ENCODE results near the gene GFRA1. TPM values are rescaled to one million over a fixed set of nuclear protein-coding genes. Genes with fewer than 3 reads are reported as not detected.

Gene GFRA1
- total RNA-seq, 2 donors from 2014 or later, result not detected

DNA sequence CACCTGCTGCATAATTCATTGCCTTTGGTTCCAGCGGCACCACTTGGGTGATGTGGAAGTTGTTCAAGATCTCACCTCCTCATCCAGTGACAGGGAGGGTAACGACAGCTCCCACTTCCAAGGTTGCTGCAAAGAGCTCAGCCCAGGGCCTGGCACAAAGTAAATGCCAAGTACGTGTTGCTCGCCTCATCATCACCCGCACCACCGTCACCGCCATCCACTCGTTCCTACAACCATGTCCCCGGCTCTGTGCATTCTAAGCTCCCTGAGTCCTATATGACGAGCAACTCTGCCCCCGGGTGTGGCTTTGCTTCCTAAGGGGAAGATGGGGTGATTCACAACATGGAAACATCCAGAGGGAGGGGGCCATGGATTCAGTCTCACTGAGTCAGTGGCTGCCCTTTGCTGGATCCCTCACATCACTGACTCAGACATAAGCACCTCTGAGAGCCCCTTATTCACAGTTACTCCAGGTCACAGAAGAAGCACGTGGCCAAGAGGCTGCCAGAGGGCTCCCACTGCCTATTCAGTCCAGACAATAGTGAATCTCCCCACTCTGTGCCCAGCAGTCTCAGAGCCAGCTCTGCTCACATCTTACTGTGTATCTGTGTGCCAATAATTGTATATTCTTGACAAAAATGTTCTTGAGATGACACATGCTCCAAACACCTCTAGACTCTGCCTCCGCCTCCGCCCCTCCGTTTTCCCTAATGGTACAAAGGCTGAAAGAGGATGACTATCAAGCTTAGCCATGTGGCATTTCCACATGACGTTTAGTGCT, 159.1 kb downstream of the GFRA1 start:
- H3K9me3 Mint-ChIP-seq, result no peaks in the 10 kb centered on the region
- no peaks in the 10 kb centered on the region for H3K36me3 Mint-ChIP-seq (ENCODE audit: insufficient read depth in 2 of 2)
- H3K27me3 Mint-ChIP-seq (ENCODE audit: low read depth), result no peaks in the 10 kb centered on the region
- no peak for ATAC-seq (replicated peaks in 1 of 2)
- DNase-seq, result no peak
- no peak overlapping the region for H3K4me3 Mint-ChIP-seq
- no peaks in the 10 kb centered on the region for H3K4me1 Mint-ChIP-seq (ENCODE audit: low read depth)
- no peak overlapping the region for H3K27ac Mint-ChIP-seq

DNA sequence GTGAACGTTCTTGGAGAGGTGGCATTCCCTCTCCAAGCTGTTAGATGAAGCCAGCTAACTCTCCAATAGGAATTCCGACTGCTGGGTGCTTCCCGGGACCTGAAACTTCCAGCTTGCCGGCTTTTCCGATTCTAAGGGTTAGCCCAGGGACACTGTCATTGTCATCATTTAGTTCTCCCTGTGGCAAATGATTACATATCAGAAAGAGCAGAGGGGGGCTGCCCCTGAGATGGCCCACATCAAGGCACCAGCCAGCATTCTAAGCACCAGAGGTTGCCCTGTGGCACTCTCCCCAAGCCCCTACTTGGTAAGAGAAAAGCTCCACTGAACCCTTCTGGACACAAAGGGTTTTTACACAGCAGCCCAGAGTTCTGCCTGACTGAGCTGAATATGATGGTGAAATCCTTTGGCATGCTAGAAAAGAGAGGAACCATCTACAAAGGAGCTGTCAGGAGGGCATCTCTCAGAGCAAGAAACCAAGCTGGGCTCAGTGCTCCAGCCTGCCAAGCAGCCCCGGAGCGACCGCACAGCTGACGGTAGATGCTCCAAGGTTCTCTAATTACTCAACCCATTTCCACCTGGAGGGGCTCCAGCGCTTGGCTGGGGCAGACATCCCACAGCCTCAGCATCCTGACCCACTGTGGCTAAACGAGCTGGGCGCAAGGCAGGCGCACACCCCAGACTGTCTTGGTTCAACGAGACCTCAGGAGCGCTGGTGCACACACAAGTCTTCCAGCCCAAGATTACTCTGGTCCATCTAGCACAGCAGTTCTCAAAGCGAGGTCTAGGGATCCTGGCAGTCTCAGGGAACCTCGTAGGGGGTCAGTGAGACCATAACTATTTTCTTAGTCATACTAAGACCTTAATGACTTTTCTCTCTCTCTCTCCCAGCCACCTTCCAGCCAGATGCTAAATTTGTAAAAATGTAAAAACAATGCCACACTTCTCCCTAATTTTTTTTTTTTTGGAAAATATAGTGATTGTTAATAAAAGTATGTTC, 160.5 kb downstream of the GFRA1 start:
- Mint-ChIP-seq H3K36me3 (ENCODE audit: insufficient read depth in 2 of 2) (no peaks in the 10 kb centered on the region), H3K27ac (no peak overlapping the region), H3K4me3 (no peak overlapping the region), H3K4me1 (ENCODE audit: low read depth) (no peaks in the 10 kb centered on the region), H3K9me3 (peaks cover 0 to 5% of the 10 kb centered on the region in 2 donors), H3K27me3 (ENCODE audit: low read depth) (no peaks in the 10 kb centered on the region)
- DNase-seq (no peak), ATAC-seq (replicated peaks in 1 of 2) (no peak)

DNA sequence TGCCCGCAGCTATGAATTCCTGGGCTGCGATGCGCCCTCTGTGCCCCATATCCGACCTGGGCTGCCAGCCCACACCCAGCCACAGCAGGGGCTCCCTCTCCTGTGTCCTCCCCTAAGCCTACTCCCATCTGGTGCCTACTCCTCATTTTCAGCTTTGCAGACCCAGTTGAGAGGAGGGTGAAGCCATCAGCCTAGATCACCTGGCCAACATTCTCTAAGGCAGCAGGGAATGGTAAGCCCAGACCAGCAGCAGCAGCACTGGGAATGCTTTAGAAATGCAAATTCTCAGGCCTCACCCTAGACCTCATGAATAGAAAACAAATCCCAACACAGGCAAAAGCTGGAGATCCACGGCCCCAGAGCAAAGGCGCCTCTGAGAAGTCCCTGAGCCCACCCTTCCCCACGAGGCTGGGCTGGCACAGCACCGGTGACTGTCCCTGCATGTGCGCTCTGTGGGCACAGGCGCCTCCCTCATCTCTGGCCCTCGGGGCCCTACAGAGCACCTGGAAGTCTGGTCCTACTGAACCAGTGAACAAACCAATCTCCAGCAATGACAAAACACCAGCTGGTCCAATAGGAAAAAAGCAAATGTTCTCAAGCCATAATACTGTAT, 161.4 kb downstream of the GFRA1 start:
- Mint-ChIP-seq H3K9me3 (peaks cover 0 to 5% of the 10 kb centered on the region in 2 donors), H3K4me1 (ENCODE audit: low read depth) (no peaks in the 10 kb centered on the region), H3K27ac (no peak overlapping the region), H3K36me3 (ENCODE audit: insufficient read depth in 2 of 2) (no peaks in the 10 kb centered on the region), H3K27me3 (ENCODE audit: low read depth) (no peaks in the 10 kb centered on the region), H3K4me3 (no peak overlapping the region)
- ATAC-seq (replicated peaks in 1 of 2) (no peak), DNase-seq (no peak)

DNA sequence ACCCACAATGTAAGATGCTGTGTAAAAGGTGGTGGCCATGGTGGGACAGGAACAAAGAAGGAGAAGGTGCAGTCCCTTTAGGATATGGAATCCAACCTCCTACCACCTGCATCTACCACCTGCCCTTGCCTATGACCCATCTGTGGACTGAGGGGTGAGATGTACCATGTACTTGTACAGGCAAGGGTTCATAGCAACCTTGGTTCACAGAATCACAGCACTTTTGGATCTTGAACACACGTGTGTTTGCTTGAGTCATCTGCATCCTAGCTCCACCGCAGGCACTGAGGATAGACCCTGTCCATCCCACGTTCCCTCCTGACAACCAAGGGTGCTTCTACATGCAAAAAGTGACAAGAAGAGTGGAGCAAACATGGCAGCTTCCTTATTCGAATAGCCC, 162.3 kb downstream of the GFRA1 start:
- Mint-ChIP-seq H3K27ac (no peak overlapping the region), H3K4me1 (ENCODE audit: low read depth) (no peaks in the 10 kb centered on the region), H3K36me3 (ENCODE audit: insufficient read depth in 2 of 2) (no peaks in the 10 kb centered on the region), H3K27me3 (ENCODE audit: low read depth) (no peaks in the 10 kb centered on the region), H3K9me3 (peaks cover 0 to 5% of the 10 kb centered on the region in 2 donors), H3K4me3 (no peak overlapping the region)
- ATAC-seq (replicated peaks in 1 of 2) (no peak), DNase-seq (no peak)

DNA sequence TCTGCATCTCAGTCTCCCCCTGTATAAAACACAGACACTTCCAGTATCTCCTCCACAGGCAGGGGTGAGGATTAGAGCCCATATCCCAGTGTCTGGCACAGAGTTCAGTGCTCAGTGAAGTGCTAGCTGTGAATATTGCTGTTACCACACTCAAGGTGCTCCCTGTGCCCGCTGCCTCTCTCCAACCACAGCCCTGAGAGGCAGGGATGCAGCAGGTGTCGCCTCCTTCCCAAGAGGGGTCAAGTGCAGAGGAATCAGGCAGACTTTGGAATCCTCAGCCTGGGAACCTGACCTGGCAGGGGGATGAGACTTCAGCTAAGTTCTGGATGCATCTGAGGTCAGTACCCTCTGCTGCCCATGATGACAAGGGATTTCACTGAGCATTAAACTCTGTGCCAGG, 163.1 kb downstream of the GFRA1 start:
- Mint-ChIP-seq H3K4me3 (no peak overlapping the region), H3K27me3 (ENCODE audit: low read depth) (no peaks in the 10 kb centered on the region), H3K9me3 (peaks cover 0 to 5% of the 10 kb centered on the region in 2 donors), H3K36me3 (ENCODE audit: insufficient read depth in 2 of 2) (peaks cover 0 to 1% of the 10 kb centered on the region in 2 donors), H3K27ac (no peak overlapping the region), H3K4me1 (ENCODE audit: low read depth) (no peaks in the 10 kb centered on the region)
- DNase-seq (no peak), ATAC-seq (replicated peaks in 1 of 2) (no peak)

DNA sequence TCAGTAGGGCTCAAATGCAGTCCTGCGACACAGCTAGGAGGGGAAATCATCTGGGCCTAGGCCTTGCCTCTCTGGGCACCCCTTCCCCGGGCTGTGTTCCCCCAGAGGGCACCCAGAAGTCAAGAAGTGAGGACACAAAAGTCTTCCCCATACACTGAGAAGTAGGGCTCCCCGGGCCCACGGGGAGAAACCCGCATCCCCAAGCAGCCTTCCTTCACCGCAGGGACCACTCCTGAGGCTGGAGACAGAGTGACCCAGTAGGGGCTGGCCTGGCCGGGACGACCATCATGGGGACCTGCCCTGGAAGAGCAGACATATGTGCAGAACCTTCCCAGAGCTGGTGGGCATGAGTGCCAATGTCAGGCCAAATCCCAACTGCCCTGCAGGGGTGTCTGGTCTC, 163.5 kb downstream of the GFRA1 start:
- no peak for ATAC-seq (replicated peaks in 1 of 2)
- no peaks in the 10 kb centered on the region for H3K4me1 Mint-ChIP-seq (ENCODE audit: low read depth)
- H3K9me3 Mint-ChIP-seq, result peaks cover 0 to 6% of the 10 kb centered on the region in 2 donors
- no peak overlapping the region for H3K27ac Mint-ChIP-seq
- H3K36me3 Mint-ChIP-seq (ENCODE audit: insufficient read depth in 2 of 2), result peaks cover 0 to 1% of the 10 kb centered on the region in 2 donors
- H3K27me3 Mint-ChIP-seq (ENCODE audit: low read depth), result no peaks in the 10 kb centered on the region
- DNase-seq, result no peak
- no peak overlapping the region for H3K4me3 Mint-ChIP-seq

DNA sequence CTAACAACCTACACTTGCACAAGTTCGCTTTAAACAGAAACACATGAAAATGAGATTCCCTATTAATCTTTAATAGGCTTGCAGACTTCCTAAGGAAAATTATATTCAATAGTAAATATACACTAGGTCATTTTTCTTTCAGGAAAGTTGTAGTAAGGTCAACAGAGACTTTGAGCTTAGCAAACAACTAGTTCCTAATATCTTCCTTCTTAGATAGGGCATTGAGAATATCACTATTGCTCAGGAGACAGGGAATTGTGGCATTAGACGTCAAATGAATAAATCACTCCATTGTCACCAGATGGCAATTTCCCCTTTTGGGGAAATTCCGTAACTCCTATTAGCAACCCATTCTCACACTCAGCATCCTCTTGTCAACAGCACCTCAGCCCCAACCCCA, 164.9 kb downstream of the GFRA1 start:
- Mint-ChIP-seq H3K27me3 (ENCODE audit: low read depth) (no peaks in the 10 kb centered on the region), H3K9me3 (peaks cover 0 to 6% of the 10 kb centered on the region in 2 donors), H3K27ac (no peak overlapping the region), H3K4me3 (no peak overlapping the region), H3K36me3 (ENCODE audit: insufficient read depth in 2 of 2) (peaks cover 0 to 1% of the 10 kb centered on the region in 2 donors), H3K4me1 (ENCODE audit: low read depth) (no peaks in the 10 kb centered on the region)
- ATAC-seq (replicated peaks in 1 of 2), result no peak
- no peak for DNase-seq

DNA sequence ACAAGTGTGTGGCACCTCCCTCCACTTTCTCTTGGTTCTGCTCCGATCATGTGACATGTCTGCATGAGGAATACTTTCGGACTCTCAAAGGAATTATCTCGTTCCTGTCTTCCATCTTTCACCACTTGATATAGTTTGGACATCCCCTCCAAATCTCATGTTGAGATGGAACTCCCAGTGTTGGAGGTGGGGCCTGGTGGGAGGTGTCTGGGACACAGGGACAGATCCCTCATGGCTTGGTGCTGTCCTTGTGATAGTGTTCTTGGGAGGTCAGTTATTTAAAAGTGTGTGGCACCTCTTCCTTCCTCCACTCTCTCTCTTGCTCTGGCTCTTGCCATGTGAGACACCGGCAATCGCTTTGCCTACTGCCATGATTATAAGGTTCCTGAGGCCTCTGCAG, 166.4 kb downstream of the GFRA1 start:
- Mint-ChIP-seq H3K4me3 (no peak overlapping the region), H3K4me1 (ENCODE audit: low read depth) (no peaks in the 10 kb centered on the region), H3K36me3 (ENCODE audit: insufficient read depth in 2 of 2) (peaks cover 0 to 1% of the 10 kb centered on the region in 2 donors), H3K27ac (no peak overlapping the region), H3K27me3 (ENCODE audit: low read depth) (no peaks in the 10 kb centered on the region), H3K9me3 (peaks cover 4 to 9% of the 10 kb centered on the region in 2 donors)
- DNase-seq (no peak), ATAC-seq (replicated peaks in 1 of 2) (no peak)

DNA sequence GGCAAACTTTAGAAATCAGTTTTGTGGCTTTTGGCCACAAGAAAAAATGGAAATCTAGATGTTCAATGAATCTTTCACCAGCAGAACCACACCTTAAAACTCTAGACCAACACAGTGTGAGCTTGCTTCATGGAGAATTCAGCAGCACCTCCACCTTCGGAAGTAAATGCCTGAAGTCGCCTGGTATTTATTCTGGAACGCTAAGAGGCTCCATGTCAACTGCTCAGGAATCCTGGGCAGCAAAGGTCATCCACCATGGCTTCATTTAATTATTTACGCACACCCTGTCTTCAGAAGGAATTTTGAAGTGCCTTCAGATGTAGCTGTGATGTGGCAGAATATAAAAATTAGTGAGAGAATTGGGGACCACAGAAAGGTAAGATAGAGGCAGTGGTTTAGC, 167.7 kb downstream of the GFRA1 start:
- Mint-ChIP-seq H3K36me3 (ENCODE audit: insufficient read depth in 2 of 2) (peaks cover 0 to 1% of the 10 kb centered on the region in 2 donors), H3K4me3 (no peak overlapping the region), H3K4me1 (ENCODE audit: low read depth) (no peaks in the 10 kb centered on the region), H3K27me3 (ENCODE audit: low read depth) (no peaks in the 10 kb centered on the region), H3K9me3 (peaks cover 4 to 12% of the 10 kb centered on the region in 2 donors), H3K27ac (no peak overlapping the region)
- ATAC-seq (replicated peaks in 1 of 2) (no peak), DNase-seq (no peak)

DNA sequence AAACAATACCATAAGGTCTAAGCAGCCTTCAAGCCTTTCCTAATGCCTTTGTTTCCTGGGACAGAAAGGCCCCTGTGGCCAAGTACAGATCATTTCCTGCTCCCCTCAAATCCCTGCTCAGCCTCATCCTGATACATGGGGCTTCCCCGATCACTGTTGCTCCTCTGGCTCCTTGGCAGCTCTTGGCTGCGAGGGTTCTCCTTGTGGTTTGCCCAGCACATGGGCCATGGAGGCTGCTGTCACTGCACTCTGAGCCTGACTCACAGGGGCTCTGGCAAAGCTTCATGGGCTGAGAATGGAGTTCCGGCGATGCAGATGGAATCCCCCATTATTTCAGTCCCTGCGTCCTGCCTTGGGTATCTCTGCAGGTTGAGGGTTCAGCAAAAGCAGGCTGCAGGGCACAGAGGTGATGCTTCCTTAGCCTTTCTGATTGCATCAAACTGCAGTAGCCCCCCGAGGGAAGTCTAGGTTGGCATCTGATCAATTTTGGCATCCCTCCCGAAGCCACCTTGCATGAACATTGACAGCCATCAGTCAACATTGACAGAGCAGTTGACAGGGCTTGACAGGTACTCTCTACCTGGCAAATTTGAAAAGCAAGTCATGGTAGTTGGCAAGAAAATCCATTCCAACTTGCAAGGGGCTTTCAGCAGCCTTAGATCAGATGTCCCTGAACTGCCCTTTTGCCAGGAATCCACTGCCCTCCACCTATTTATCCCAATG, 168.6 kb downstream of the GFRA1 start:
- Mint-ChIP-seq H3K36me3 (ENCODE audit: insufficient read depth in 2 of 2) (peaks cover 0 to 1% of the 10 kb centered on the region in 2 donors), H3K4me3 (no peak overlapping the region), H3K27ac (no peak overlapping the region), H3K4me1 (ENCODE audit: low read depth) (no peaks in the 10 kb centered on the region), H3K27me3 (ENCODE audit: low read depth) (no peaks in the 10 kb centered on the region), H3K9me3 (peaks cover 4 to 13% of the 10 kb centered on the region in 2 donors)
- no peak for DNase-seq
- no peak for ATAC-seq (replicated peaks in 1 of 2)

DNA sequence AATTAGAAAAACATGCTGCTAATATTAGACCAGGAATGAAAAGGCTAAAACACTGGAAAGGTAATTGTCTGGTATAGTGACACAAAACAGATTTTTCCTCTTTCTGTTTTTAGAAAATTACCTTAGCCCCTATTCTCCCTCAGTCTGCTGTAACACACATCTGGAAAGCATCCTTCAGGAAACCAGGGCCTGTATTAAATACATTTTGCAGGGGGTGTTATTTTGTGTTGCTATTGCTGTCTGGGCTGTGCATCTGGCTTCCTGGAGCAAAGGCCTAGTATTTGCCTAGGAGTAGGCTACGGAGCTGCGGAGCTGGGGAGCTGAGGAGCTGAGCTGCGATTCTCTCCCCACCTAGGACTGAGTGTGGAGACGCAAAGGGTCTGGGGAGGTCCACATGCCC, 169.3 kb downstream of the GFRA1 start:
- no peak overlapping the region for H3K4me3 Mint-ChIP-seq
- no peak for DNase-seq
- no peak for ATAC-seq (replicated peaks in 1 of 2)
- H3K9me3 Mint-ChIP-seq, result peaks cover 4 to 11% of the 10 kb centered on the region in 2 donors
- no peaks in the 10 kb centered on the region for H3K27me3 Mint-ChIP-seq (ENCODE audit: low read depth)
- peaks cover 0 to 1% of the 10 kb centered on the region in 2 donors for H3K36me3 Mint-ChIP-seq (ENCODE audit: insufficient read depth in 2 of 2)
- no peak overlapping the region for H3K27ac Mint-ChIP-seq
- H3K4me1 Mint-ChIP-seq (ENCODE audit: low read depth), result no peaks in the 10 kb centered on the region

DNA sequence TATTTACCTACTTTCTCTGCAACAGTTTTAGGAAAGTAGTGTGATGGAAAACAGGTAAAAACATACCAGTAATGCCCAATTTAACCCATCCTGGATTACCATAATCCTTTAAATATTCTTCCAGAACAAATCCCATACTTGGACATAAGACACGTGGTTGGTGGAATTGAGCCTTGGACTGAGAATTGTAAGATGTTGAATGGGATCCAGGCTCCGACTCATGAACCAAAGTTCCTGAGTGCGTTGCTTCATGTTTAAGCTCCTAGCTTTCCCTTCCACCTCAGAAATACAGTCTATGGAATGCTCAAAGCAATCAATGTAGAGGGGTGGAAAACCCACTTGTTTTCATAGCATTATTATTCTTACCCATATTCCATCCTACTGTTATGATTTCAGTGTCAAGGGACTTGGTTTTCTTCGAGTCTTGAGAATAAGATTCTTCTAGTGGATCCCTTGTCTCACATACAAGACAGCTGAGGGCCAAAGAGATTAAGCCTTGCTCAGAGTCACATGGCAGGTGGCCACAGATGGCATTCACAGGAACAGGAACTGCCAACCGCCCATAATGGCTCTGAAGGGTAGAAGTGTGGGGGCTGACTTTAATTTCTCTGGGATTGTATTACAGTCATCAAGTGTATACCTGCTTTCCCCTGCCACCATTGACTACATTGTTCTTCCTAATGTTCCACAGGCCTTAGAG, 171.2 kb downstream of the GFRA1 start:
- H3K4me1 Mint-ChIP-seq (ENCODE audit: low read depth), result no peaks in the 10 kb centered on the region
- no peak overlapping the region for H3K4me3 Mint-ChIP-seq
- no peak for DNase-seq
- H3K9me3 Mint-ChIP-seq, result peaks cover 4 to 9% of the 10 kb centered on the region in 2 donors
- ATAC-seq (replicated peaks in 1 of 2), result no peak
- H3K36me3 Mint-ChIP-seq (ENCODE audit: insufficient read depth in 2 of 2), result peaks cover 0 to 1% of the 10 kb centered on the region in 2 donors
- H3K27me3 Mint-ChIP-seq (ENCODE audit: low read depth), result no peaks in the 10 kb centered on the region
- H3K27ac Mint-ChIP-seq, result no peak overlapping the region
